Measurements from ENCODE around the gene ULBP2.
A peak's percentile ranks its signal among the peaks of the same experiment; 100 is the strongest.
"Not testable (repeated sequence)": the region's sequence is repeated elsewhere in the genome, so short reads cannot be mapped to it uniquely, and the experiment has no call there.

Gene ULBP2

DNA sequence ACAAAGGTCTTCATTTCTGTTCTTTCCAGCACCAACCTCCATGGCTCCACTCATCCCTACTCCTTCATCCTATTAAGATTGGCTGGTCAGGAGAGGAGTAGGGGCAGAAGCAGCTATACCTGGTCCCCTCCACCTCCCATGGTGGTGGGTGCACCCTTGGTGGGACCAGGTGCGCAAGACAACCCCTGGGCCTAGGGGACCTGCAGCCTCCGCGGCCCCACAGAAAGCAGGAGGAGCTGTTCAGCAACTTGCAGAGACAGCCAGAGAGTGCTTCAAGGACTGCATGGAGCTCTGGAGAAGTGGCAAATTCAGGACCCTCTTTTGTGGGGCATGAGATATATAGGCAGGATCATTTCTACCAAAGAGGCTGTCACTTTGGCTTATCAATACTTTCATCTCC, 9.8 kb downstream of the ULBP2 start:
- TF ChIP-seq, protein P1, sequence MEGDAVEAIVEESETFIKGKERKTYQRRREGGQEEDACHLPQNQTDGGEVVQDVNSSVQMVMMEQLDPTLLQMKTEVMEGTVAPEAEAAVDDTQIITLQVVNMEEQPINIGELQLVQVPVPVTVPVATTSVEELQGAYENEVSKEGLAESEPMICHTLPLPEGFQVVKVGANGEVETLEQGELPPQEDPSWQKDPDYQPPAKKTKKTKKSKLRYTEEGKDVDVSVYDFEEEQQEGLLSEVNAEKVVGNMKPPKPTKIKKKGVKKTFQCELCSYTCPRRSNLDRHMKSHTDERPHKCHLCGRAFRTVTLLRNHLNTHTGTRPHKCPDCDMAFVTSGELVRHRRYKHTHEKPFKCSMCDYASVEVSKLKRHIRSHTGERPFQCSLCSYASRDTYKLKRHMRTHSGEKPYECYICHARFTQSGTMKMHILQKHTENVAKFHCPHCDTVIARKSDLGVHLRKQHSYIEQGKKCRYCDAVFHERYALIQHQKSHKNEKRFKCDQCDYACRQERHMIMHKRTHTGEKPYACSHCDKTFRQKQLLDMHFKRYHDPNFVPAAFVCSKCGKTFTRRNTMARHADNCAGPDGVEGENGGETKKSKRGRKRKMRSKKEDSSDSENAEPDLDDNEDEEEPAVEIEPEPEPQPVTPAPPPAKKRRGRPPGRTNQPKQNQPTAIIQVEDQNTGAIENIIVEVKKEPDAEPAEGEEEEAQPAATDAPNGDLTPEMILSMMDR (IDR thresholded peaks at IDR 0.05; ENCODE audit: low read depth, low read length): no peak
- no peak overlapping the region for H3K4me3 ChIP-seq (replicated peaks in 1 of 2; ENCODE audit: low read depth in 2 of 2, low read length in 2 of 2)
- DNase-seq (ENCODE audit: low read depth in 2 of 2): no peak

DNA sequence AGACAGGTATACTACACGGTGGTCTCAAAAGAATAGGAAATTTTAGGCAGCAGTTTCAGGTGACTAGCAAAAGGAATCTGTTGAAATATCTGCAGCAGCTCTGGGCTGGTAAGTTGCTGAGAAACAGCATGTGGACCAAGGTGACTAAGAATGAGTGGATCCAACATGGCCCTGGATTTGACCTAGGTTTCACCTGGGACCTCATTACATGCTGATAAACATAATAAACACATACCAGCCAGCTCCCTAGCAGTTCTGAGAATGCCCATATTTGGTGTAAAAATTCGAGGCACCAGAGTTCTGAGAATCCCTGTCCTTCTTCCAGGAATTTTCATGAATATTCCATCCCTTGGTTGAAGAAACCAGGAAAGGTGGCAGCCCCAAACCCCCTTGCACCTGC, 11.6 kb downstream of the ULBP2 start:
- not testable (repeated sequence) for H3K4me3 ChIP-seq (replicated peaks in 1 of 2; ENCODE audit: low read depth in 2 of 2, low read length in 2 of 2); DNase-seq (ENCODE audit: low read depth in 2 of 2)

DNA sequence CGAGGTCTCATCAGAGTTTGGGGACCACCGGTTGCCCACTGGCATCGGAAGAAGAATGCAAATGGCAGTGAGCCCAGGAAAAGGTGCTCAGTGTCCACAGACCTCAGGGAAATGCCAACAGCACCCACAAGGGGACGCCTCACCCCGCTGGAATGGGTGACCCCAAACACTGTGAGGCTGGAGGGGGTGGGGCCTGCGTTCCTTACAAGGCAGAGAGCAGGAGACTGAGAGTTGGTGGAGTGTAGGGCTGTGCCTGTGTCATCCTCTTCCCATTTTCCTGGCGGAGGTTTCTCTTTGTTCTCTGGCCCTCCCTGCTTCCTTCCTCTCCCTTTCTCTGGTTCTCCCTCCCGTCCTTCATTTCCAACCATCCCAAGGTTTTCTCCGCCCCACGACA, 12.1 kb downstream of the ULBP2 start:
- not testable (repeated sequence) for H3K4me3 ChIP-seq (replicated peaks in 1 of 2; ENCODE audit: low read depth in 2 of 2, low read length in 2 of 2); DNase-seq (ENCODE audit: low read depth in 2 of 2)

DNA sequence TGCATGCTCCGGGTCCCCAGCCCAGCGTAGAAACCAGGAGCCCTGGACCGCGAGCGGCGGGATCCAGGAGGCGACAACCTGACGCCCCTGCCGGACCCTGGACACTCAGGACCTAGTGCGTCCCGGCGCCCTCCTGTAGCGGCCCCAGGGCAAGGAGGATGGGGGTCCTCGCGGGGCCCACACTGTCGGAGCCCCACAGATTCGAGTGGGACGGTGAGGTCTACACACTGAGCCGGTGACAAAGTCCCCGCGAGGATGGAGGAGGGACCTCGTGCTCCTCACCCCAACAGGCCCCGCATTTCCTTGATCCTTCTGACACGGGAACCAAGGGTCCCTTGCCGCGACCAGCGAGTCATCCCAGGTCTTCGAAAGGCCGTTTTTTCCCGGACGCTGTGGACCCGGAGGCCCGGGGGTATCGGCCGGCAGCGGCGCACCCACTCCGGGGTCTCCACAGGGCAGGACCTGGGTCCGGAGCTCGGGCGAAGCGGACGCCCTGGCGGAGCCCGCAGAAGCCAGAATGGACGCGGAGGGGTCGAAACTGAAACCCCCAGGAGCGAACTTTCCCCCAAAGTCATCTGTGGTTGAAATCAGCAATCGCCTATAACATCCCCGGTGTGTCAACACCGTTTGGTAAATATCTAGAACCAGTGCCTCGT, 12.6 kb downstream of the ULBP2 start:
- DNase-seq (ENCODE audit: low read depth in 2 of 2); H3K4me3 ChIP-seq (replicated peaks in 1 of 2; ENCODE audit: low read depth in 2 of 2, low read length in 2 of 2): not testable (repeated sequence)

DNA sequence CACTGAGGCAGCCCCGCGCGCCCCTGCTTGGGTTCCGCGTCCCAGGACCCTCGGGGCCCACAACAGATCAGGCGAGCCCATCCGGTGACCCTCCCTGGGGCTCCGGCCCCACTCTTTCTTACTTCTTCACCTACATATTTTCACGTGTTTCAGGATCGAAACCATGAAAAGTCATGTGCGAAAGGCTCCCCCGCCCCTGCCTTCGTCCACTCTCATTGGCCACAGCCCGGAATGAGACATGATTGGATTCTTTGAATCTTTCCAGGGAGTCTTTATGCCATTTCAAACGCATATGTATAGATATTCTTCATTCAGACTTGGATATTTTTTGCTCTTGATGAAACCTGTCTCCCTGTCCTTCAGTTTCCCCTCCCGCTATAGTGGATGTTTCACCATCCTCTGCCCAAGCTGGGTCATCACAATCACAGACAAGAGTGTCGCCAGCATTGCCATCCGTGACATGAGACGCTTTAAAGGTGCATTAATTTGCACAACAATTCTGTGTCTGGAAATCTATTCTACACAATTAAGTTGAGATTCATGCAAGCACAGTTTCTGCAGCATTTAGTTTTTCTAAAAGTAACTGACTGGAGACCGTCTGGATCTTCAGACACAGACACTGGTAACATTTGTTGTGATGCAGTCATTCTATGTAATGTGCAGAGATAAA, 13.3 kb downstream of the ULBP2 start:
- DNase-seq (ENCODE audit: low read depth in 2 of 2); H3K4me3 ChIP-seq (replicated peaks in 1 of 2; ENCODE audit: low read depth in 2 of 2, low read length in 2 of 2): not testable (repeated sequence)

DNA sequence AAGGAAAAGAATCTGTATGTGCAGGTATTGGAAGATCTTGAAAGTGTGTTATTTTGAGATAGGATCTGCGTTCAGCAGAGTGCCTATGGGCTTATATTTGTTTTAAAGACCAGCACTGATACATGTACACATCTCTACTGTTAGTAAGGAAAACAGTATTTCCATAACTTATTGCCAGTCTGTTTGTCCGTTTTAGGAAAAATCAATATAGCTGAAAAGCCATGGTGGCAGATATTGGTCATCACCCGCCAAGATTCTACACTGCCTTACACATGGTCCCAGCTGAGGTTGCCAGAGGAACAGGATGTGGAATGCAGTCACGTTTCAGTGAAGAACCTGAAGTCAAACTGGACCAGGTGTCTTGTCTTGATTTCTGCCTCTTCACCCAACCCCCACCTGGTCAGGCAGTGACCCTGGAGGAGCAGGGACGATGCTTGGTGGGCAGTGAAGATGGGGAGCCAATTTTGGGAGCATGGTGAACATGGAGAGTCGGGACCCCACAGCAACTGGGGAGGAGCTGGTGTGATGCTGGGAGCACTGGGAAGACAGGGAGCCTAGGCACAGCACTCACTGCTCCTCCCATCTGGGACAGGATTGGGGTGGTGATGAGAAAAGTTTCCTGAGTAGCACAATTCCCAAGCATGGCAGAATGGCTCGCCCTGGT, 14.0 kb downstream of the ULBP2 start:
- not testable (repeated sequence) for DNase-seq (ENCODE audit: low read depth in 2 of 2); H3K4me3 ChIP-seq (replicated peaks in 1 of 2; ENCODE audit: low read depth in 2 of 2, low read length in 2 of 2)

DNA sequence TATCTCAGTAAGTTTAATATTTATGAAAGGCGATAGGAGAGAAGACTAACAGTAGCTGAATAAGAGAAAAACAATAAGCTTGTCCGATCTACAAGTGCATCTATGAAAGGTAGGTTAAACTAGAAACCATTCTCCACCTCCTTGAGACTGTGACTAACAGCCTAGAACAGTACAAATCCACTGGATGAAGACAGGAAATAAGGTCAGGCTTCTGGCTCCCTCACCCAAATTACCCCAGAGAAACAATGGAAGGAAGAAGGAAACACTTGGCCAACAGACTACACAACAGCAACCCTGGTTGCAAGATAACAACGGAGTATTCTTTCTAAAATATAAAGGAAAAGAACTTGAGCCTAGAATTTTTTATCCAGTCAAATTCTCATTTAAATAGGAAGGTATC, 16.3 kb downstream of the ULBP2 start:
- DNase-seq (ENCODE audit: low read depth in 2 of 2): peak; percentile 34 to 49
- H3K4me3 ChIP-seq (replicated peaks in 1 of 2; ENCODE audit: low read depth in 2 of 2, low read length in 2 of 2): not testable (repeated sequence)

DNA sequence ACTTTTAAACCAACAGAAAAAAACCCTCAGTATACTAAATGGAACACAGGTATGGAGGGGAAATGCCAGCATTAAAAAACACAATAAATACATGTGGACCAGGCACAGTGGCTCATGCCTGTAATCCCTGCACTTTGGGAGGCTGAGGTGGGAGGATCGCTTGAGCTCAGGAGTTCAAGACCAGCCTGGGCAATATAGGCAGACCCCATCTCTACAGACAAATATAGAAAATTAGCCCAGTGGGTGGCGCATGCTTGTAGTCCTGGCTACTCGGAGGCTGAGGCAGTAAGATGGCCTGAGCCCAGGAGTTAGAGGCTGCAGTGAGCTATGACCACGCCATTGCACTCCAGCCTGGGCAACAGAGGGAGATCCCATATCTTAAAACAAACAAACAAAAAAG, 18.0 kb downstream of the ULBP2 start:
- not testable (repeated sequence) for DNase-seq (ENCODE audit: low read depth in 2 of 2); H3K4me3 ChIP-seq (replicated peaks in 1 of 2; ENCODE audit: low read depth in 2 of 2, low read length in 2 of 2)

DNA sequence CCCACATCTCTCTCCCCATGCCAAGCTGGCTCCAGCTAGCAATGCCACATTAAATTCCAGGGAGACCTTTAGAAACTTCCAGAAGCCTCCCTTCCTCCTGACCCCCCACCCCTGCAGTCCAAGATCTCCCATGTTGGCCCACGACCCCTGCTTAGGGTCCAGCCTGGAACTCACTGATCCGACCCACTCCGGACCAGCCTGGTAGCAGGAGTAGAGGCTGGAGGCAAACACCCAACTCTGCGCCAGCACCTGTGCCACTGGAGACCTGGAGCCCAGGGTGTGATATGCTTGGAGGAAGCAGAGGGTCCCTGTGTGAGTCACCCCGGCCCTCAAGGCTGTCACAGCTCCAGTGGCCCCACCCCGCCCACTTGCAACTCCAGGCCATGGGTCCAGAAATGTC, 18.7 kb downstream of the ULBP2 start:
- TF ChIP-seq, protein P1 (IDR thresholded peaks at IDR 0.05; ENCODE audit: low read depth, low read length): no peak
- no peak for DNase-seq (ENCODE audit: low read depth in 2 of 2)
- no peak overlapping the region for H3K4me3 ChIP-seq (replicated peaks in 1 of 2; ENCODE audit: low read depth in 2 of 2, low read length in 2 of 2)

DNA sequence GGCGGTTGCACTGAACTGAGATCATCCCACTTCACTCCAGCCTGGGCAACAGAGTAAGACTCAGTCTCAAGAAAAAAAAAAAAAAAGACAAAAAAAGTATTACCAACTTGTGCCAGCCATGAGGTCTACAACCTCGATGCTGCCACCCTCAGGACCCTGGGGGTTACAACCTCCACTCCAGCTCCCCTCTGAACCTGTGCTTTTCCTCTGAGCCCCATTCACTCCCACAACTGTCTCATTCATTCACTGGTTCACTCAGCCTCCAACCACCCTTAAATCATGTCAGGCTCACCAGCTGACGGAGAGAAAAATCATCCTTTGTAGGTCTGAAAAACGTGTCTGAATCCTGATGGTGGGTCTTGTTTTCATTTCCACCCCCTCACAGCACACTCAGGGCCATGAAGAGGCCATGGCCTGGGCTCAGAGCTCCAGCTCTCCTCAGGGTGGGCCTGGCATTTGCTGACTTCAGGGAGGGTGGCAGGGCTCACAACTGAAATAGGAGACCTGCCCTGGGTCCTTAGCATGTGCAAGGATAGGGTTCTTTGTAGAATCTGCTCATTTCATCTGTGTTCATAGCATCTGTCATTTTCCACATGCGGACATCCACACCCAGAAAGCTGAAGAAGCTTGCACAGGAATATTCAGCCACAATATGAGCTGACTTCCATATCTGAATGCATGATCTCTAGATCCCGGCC, 20.1 kb downstream of the ULBP2 start:
- H3K4me3 ChIP-seq (replicated peaks in 1 of 2; ENCODE audit: low read depth in 2 of 2, low read length in 2 of 2): no peak overlapping the region
- peak; percentile 15 to 29 for DNase-seq (ENCODE audit: low read depth in 2 of 2)
- TF ChIP-seq, protein P1 (IDR thresholded peaks at IDR 0.05; ENCODE audit: low read depth, low read length): peak; percentile 12

Data from cardiac fibroblast (primary cell).